ENCODE results near the gene TREX2. TPM values are rescaled to one million over a fixed set of nuclear protein-coding genes. Genes with fewer than 3 reads are reported as not detected.

Gene TREX2
- polyA plus RNA-seq, 1 of the 3 experiments (the other 2 are of a cell fraction): 0.76 TPM

- Histone ChIP-seq H3K36me3 (replicated peaks in 1 of 2; ENCODE audit: control insufficient read depth in 1 of 2, insufficient read depth in 2 of 2, low read length in 1 of 2) (no peaks in the 10 kb centered on the region), H3K4me1 (ENCODE audit: control insufficient read depth in 1 of 2, insufficient read depth in 2 of 2, low read depth in 1 of 2, low read length in 1 of 2) (peaks cover 7 to 40% of the 10 kb centered on the region in 2 experiments; a peak in 3 of 4 replicates), H3F3A (replicated peaks; ENCODE audit: insufficient read depth) (no peaks in the 10 kb centered on the region), H3K27me3 (ENCODE audit: insufficient read depth) (no peaks in the 10 kb centered on the region), H3K79me2 (ENCODE audit: insufficient read depth) (no peaks in the 10 kb centered on the region), H3K9ac (no peak overlapping the region), H3K9me3 (no peaks in the 10 kb centered on the region), H3K4me2 (no peak overlapping the region), H3K4me3 (ENCODE audit: low read depth in 2 of 2, low read length in 1 of 2) (no peak overlapping the region), H3K9me2 (no peaks in the 10 kb centered on the region), H4K20me1 (ENCODE audit: insufficient read depth) (no peaks in the 10 kb centered on the region), H3K27ac (ENCODE audit: low read depth in 2 of 2, low read length in 1 of 2) (no peak overlapping the region; a peak in 1 of 4 replicates), H2AFZ (ENCODE audit: low read depth) (no peak overlapping the region)
- ChIA-PET CTCF (interaction anchor here (1.2 to 2.0 kb wide), 3 partner anchors 11 to 24 kb away, joined by 3 to 8 read pairs (median 4); no protein-coding TSS in a partner anchor), POLR2A (no interaction called here)
- no peak for DNase-seq
- WGBS (ENCODE audit: low lambda C conversion rate): 59% methylated on average over 14 of the region's 23 CpGs
- TF ChIP-seq TCF12 (IDR thresholded peaks at IDR 0.05) (no peak), USF1 (IDR thresholded peaks at IDR 0.05; ENCODE audit: borderline replicate concordance, low read depth) (no peak), IRF3 (IDR thresholded peaks at IDR 0.05; ENCODE audit: low read depth, low read length) (no peak), FOXM1 (IDR thresholded peaks at IDR 0.05; ENCODE audit: low read depth) (no peak), CTCF (IDR thresholded peaks at IDR 0.05) (no peak)
- TF ChIP-seq, protein P1, sequence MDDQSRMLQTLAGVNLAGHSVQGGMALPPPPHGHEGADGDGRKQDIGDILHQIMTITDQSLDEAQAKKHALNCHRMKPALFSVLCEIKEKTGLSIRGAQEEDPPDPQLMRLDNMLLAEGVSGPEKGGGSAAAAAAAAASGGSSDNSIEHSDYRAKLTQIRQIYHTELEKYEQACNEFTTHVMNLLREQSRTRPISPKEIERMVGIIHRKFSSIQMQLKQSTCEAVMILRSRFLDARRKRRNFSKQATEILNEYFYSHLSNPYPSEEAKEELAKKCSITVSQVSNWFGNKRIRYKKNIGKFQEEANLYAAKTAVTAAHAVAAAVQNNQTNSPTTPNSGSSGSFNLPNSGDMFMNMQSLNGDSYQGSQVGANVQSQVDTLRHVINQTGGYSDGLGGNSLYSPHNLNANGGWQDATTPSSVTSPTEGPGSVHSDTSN (IDR thresholded peaks at IDR 0.05): no peak
Observed at GRCh38 chrX:153482376-153483015, 36.6 kb upstream of the TREX2 start.

DNA sequence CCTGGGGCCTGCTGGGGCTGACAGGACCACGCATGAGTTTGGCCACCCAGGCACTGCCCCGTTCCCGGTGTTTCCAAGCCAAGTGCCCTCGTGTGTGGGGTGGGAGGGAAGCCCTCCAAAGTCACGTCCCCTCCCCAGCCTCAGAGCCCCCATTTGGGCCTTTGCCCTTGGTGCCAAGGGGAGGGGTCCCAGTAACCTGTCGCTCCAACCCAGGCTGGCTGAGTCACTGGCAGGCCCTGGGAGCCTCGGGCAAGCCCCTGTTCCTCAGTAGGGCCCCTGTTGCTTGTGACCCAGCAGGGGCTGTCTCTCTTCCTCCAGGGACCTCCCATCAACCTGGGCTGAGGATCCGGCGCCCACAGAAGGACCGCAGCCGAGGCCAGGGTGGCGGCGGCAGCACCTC is 35.2 kb upstream of the TREX2 start:
- Histone ChIP-seq H3K4me1 (ENCODE audit: control insufficient read depth in 1 of 2, insufficient read depth in 2 of 2, low read depth in 1 of 2, low read length in 1 of 2) (peaks cover 19 to 39% of the 10 kb centered on the region in 2 experiments; a peak in 3 of 4 replicates), H2AFZ (ENCODE audit: low read depth) (no peak overlapping the region), H3F3A (replicated peaks; ENCODE audit: insufficient read depth) (no peaks in the 10 kb centered on the region), H3K4me2 (no peak overlapping the region), H3K79me2 (ENCODE audit: insufficient read depth) (no peaks in the 10 kb centered on the region), H3K27ac (ENCODE audit: low read depth in 2 of 2, low read length in 1 of 2) (no peak overlapping the region; a peak in 1 of 4 replicates), H3K9me3 (no peaks in the 10 kb centered on the region), H4K20me1 (ENCODE audit: insufficient read depth) (no peaks in the 10 kb centered on the region), H3K36me3 (replicated peaks in 1 of 2; ENCODE audit: control insufficient read depth in 1 of 2, insufficient read depth in 2 of 2, low read length in 1 of 2) (no peaks in the 10 kb centered on the region), H3K4me3 (ENCODE audit: low read depth in 2 of 2, low read length in 1 of 2) (no peak overlapping the region), H3K9me2 (no peaks in the 10 kb centered on the region), H3K27me3 (ENCODE audit: insufficient read depth) (no peaks in the 10 kb centered on the region), H3K9ac (no peak overlapping the region)
- CTCF ChIA-PET: interaction anchor here (0.7 to 1.9 kb wide), 2 partner anchors 10 kb away, joined by 3 to 10 read pairs; partner anchors contain the start of gene HAUS7
- POLR2A ChIA-PET: no interaction called here
- WGBS (ENCODE audit: low lambda C conversion rate): no CpG with 5 or more reads among the region's 13 CpGs
- no peak for DNase-seq
- no peak for TF ChIP-seq CTCF (IDR thresholded peaks at IDR 0.05)
- no peak for TF ChIP-seq GATA2 (CRISPR knock-in tag; IDR thresholded peaks at IDR 0.05)
- TF ChIP-seq NRF1 (IDR thresholded peaks at IDR 0.05; ENCODE audit: low read depth, low read length): no peak
- no peak for TF ChIP-seq USF1 (IDR thresholded peaks at IDR 0.05; ENCODE audit: borderline replicate concordance, low read depth)
- TF ChIP-seq, protein P2, sequence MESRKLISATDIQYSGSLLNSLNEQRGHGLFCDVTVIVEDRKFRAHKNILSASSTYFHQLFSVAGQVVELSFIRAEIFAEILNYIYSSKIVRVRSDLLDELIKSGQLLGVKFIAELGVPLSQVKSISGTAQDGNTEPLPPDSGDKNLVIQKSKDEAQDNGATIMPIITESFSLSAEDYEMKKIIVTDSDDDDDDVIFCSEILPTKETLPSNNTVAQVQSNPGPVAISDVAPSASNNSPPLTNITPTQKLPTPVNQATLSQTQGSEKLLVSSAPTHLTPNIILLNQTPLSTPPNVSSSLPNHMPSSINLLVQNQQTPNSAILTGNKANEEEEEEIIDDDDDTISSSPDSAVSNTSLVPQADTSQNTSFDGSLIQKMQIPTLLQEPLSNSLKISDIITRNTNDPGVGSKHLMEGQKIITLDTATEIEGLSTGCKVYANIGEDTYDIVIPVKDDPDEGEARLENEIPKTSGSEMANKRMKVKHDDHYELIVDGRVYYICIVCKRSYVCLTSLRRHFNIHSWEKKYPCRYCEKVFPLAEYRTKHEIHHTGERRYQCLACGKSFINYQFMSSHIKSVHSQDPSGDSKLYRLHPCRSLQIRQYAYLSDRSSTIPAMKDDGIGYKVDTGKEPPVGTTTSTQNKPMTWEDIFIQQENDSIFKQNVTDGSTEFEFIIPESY (IDR thresholded peaks at IDR 0.05; ENCODE audit: borderline replicate concordance, low read depth): no peak
- TF ChIP-seq, protein P3, sequence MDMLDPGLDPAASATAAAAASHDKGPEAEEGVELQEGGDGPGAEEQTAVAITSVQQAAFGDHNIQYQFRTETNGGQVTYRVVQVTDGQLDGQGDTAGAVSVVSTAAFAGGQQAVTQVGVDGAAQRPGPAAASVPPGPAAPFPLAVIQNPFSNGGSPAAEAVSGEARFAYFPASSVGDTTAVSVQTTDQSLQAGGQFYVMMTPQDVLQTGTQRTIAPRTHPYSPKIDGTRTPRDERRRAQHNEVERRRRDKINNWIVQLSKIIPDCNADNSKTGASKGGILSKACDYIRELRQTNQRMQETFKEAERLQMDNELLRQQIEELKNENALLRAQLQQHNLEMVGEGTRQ (IDR thresholded peaks at IDR 0.05; ENCODE audit: borderline replicate concordance, low read depth, low read length): no peak
- no peak for TF ChIP-seq MXI1 (IDR thresholded peaks at IDR 0.05; ENCODE audit: low read depth, low read length)
- TF ChIP-seq, protein P4, sequence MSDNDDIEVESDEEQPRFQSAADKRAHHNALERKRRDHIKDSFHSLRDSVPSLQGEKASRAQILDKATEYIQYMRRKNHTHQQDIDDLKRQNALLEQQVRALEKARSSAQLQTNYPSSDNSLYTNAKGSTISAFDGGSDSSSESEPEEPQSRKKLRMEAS (IDR thresholded peaks at IDR 0.05; ENCODE audit: low read depth): no peak
- no peak for TF ChIP-seq EZH2phosphoT487 (IDR thresholded peaks at IDR 0.05; ENCODE audit: borderline replicate concordance, low read depth)
